ENCODE measurements around the gene DGKZ. TPM values are rescaled to one million over a fixed set of nuclear protein-coding genes. Genes with fewer than 3 reads are reported as not detected.

DGKZ gene
- total RNA-seq, 4 donors from 2014 or later = 45.0 to 97.0 (median 54.3) TPM

DNA sequence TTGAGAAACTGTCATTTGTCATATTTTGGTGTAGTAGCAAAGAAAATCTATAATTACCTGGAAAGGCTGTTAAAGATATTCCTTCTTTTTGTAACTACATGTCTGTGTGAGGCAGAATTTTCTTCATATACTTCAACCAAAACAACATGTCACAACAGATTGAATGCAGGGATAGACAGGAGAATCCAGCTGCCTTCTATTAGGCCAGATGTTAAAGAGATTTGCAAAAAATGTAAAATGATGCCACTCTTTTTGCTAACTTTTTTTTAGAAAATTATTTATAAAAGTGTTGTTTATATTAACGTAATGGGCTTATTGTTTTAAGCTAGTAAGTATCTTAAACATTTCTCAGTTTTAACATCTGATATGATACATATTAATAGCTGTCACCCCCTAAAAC is 12.7 kb downstream of the DGKZ start:
- TF ChIP-seq, protein P1, sequence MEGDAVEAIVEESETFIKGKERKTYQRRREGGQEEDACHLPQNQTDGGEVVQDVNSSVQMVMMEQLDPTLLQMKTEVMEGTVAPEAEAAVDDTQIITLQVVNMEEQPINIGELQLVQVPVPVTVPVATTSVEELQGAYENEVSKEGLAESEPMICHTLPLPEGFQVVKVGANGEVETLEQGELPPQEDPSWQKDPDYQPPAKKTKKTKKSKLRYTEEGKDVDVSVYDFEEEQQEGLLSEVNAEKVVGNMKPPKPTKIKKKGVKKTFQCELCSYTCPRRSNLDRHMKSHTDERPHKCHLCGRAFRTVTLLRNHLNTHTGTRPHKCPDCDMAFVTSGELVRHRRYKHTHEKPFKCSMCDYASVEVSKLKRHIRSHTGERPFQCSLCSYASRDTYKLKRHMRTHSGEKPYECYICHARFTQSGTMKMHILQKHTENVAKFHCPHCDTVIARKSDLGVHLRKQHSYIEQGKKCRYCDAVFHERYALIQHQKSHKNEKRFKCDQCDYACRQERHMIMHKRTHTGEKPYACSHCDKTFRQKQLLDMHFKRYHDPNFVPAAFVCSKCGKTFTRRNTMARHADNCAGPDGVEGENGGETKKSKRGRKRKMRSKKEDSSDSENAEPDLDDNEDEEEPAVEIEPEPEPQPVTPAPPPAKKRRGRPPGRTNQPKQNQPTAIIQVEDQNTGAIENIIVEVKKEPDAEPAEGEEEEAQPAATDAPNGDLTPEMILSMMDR (IDR thresholded peaks at IDR 0.05; ENCODE audit: low read depth) = no peak

DNA sequence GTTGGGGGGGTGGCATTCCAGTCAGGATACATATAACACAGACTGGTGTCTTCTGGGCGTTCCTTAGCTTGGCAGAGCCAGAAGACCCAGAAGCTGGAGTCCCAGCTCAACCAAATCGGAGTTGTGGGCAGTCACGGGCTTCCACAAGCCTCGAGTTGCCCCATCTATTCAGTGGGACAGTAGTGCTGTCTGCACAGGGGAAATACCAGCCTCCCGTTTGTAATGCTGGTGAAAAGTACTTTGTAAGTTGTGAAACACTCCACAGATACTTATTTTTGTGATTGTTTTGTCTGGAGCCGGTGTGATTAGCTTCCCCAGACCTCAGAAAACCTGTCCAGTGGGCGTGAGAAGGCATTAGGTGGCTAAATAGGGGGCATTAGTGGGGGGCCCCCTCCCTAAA is 13.6 kb downstream of the DGKZ start:
- TF ChIP-seq, protein P1 (IDR thresholded peaks at IDR 0.05; ENCODE audit: low read depth) = no peak

GRCh38 chr11:46361283-46362155 is 14.3 kb downstream of the DGKZ start:
- TF ChIP-seq, protein P1 (IDR thresholded peaks at IDR 0.05; ENCODE audit: low read depth) = no peak

- TF ChIP-seq, protein P1 (IDR thresholded peaks at IDR 0.05; ENCODE audit: low read depth) = no peak
Measured at GRCh38 chr11:46362156-46363030, 15.1 kb downstream of the DGKZ start.

DNA sequence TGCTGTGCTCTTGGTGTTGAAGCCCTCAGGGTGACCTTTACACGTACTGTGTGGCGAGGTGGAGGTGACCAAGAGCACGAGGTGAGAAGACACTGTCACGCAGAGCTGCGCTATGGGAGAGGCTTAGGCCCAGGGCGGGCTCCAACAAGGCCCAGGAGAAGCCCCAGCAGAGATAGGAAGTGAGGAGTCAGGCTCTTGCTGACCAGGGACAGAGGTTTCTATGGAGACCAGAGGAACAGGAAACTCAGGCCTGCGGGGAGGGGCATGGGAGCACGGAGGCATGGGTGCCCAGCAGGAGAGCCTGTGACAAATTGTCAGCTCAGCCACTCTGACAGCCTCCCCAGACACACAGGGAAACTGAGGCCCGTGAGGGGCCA is 15.8 kb downstream of the DGKZ start:
- TF ChIP-seq, protein P1 (IDR thresholded peaks at IDR 0.05; ENCODE audit: low read depth) = no peak

DNA sequence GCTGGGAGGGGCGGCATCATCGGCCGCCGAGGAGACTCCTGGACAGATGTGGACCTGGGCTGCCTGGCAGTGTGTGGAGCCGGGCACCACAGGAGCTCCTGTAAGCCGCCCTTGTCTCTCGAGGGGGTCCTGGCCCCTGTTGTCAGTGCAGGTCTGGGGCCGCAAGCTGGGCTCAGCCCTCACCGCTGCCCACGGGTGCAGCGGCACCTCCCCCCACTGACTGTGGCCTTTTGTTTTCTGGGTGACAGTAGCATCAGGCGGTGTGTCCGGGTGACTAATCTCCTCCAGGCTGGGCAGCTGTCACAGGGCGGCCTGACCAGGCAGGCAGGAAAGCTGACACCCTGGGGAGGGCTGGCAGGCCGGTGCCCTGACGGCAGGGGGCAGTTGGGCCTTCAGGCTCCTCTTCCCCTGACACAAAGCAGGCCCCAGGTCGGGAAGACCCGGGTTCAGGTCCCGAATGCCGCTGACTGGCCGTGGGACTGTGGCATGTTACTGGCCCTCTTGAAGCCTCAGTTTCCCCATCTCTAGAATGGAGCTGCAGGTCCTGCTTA is 16.3 kb downstream of the DGKZ start:
- TF ChIP-seq, protein P1 (IDR thresholded peaks at IDR 0.05; ENCODE audit: low read depth) = no peak

- TF ChIP-seq, protein P1 (IDR thresholded peaks at IDR 0.05; ENCODE audit: low read depth) = no peak
Measured at GRCh38 chr11:46364056-46364455, 16.8 kb downstream of the DGKZ start.

Measured in subcutaneous adipose tissue (tissue), 4 donors.